HepG2 (cell line): ENCODE data around the gene YY1. TPM values are rescaled to one million over a fixed set of nuclear protein-coding genes. Genes with fewer than 3 reads are reported as not detected.

Experiments used
- ARNT ChIP-seq: fragments of 450-650 bp; IDR thresholded peaks from 2 replicates; pipeline ENCODE4 v1.6.1; 2017
- NCOA2 ChIP-seq: sonication (generic); formaldehyde crosslinking; IDR thresholded peaks from 2 replicates; pipeline ENCODE4 v1.8.0; 2022; ENCODE audit warnings: inconsistent platforms
- NCOA5 ChIP-seq: sonication (generic); formaldehyde crosslinking; IDR thresholded peaks from 2 replicates; pipeline ENCODE4 v1.4.0; 2020; ENCODE audit warnings: missing genetic modification reagents
- REPIN1 ChIP-seq: sonication (generic); formaldehyde crosslinking; IDR thresholded peaks from 2 replicates; pipeline ENCODE4 v1.8.0; 2022; ENCODE audit warnings: missing genetic modification reagents, low read depth, mild to moderate bottlenecking, borderline replicate concordance
- REXO4 ChIP-seq: sonication (generic); formaldehyde crosslinking; IDR thresholded peaks from 2 replicates; pipeline ENCODE4 v1.8.0; 2022; ENCODE audit warnings: missing genetic modification reagents, mild to moderate bottlenecking, borderline replicate concordance
- SIN3B ChIP-seq: fragments of 150-350 bp; IDR thresholded peaks from 2 replicates; pipeline ENCODE4 v1.6.1; 2014; ENCODE audit warnings: low read length
- SIX4 ChIP-seq: sonication (generic); formaldehyde crosslinking; IDR thresholded peaks from 2 replicates; pipeline ENCODE4 v1.4.0; 2020; ENCODE audit warnings: missing genetic modification reagents
- SNRNP70 ChIP-seq: fragments of 200-400 bp; formaldehyde crosslinking; IDR thresholded peaks from 2 replicates; pipeline ENCODE4 v1.6.1; 2017; ENCODE audit warnings: mild to moderate bottlenecking, low read depth, low read length, moderate library complexity
- ZBTB7B ChIP-seq: sonication (generic); formaldehyde crosslinking; IDR thresholded peaks from 2 replicates; pipeline ENCODE4 v1.4.0; 2020; ENCODE audit warnings: missing genetic modification reagents
- ZNF10 ChIP-seq: sonication (generic); formaldehyde crosslinking; IDR thresholded peaks from 2 replicates; pipeline ENCODE4 v1.4.0; 2020; ENCODE audit warnings: mild to moderate bottlenecking, low read depth, missing genetic modification reagents, borderline replicate concordance
- ZNF224 ChIP-seq: sonication (generic); formaldehyde crosslinking; IDR thresholded peaks from 2 replicates; pipeline ENCODE4 v1.5.0; 2020; ENCODE audit warnings: mild to moderate bottlenecking, missing genetic modification reagents
- ZNF501 ChIP-seq: sonication (generic); formaldehyde crosslinking; IDR thresholded peaks from 2 replicates; pipeline ENCODE4 v1.5.1; 2020; ENCODE audit warnings: mild to moderate bottlenecking, moderate library complexity, missing genetic modification reagents
- ZNF614 ChIP-seq: IDR thresholded peaks from 2 replicates; pipeline ENCODE4 v1.6.1; 2018; ENCODE audit warnings: missing biosample characterization, missing genetic modification reagents, inconsistent platforms, borderline replicate concordance
- ZNF629 ChIP-seq: sonication (generic); formaldehyde crosslinking; conservative IDR thresholded peaks from 2 replicates; pipeline ENCODE4 v1.5.0; 2020; ENCODE audit warnings: missing genetic modification reagents
- ZSCAN20 ChIP-seq: sonication (generic); formaldehyde crosslinking; IDR thresholded peaks from 2 replicates; pipeline ENCODE4 v1.4.0; 2020; ENCODE audit warnings: missing genetic modification reagents, mild to moderate bottlenecking, borderline replicate concordance
- ZSCAN25 ChIP-seq: sonication (generic); formaldehyde crosslinking; IDR thresholded peaks from 2 replicates; pipeline ENCODE4 v1.8.0; 2022; ENCODE audit warnings: mild to moderate bottlenecking, missing genetic modification reagents
- polyA plus RNA-seq, 8 experiments: library from polyadenylated mRNA; depleted of rRNA in 3 of 8; stranded (reverse) in 7 of 8; unstranded in 1 of 8; fragments of >200 nt; fragmentation: Illumina TruSeq in 4 of 8; extraction: Trizol in 4 of 8; gene quantifications; 2 replicates each; pipeline versions ENCODE4 v1.2.1 to v1.2.3, GENCODE V29; 2011 to 2016; ENCODE audit warnings: low read depth in 4 of 8, missing spikeins in 1 of 8, mixed read lengths in 1 of 8; ENCODE audit not compliant: insufficient read depth in 1 of 8
- total RNA-seq, 5 experiments: library from RNA; depleted of rRNA; stranded (reverse); fragments of >200 nt; fragmentation: Illumina TruSeq; extraction: Trizol; gene quantifications; 2 replicates each; pipeline ENCODE4 v1.2.3, GENCODE V29; 2016; ENCODE audit warnings: low read depth in 1 of 5
- TF ChIP-seq, protein P1 (sequence below): sonication (generic); formaldehyde crosslinking; IDR thresholded peaks from 2 replicates; pipeline ENCODE4 v1.4.0; 2020; ENCODE audit warnings: mild to moderate bottlenecking, missing genetic modification reagents
- TF ChIP-seq, protein P2 (sequence below): sonication (generic); formaldehyde crosslinking; IDR thresholded peaks from 2 replicates; pipeline ENCODE4 v1.5.0; 2020; ENCODE audit warnings: mild to moderate bottlenecking, missing genetic modification reagents, borderline replicate concordance
- TF ChIP-seq, protein P3 (sequence below): sonication (generic); formaldehyde crosslinking; IDR thresholded peaks from 2 replicates; pipeline ENCODE4 v1.4.0; 2020; ENCODE audit warnings: mild to moderate bottlenecking, missing genetic modification reagents

YY1 gene
- total and polyA plus RNA-seq, 2 of the 13 experiments (the other 11 are each of a cell fraction or from before 2014, with no cell fraction given) = 29.4 to 68.1 TPM

DNA sequence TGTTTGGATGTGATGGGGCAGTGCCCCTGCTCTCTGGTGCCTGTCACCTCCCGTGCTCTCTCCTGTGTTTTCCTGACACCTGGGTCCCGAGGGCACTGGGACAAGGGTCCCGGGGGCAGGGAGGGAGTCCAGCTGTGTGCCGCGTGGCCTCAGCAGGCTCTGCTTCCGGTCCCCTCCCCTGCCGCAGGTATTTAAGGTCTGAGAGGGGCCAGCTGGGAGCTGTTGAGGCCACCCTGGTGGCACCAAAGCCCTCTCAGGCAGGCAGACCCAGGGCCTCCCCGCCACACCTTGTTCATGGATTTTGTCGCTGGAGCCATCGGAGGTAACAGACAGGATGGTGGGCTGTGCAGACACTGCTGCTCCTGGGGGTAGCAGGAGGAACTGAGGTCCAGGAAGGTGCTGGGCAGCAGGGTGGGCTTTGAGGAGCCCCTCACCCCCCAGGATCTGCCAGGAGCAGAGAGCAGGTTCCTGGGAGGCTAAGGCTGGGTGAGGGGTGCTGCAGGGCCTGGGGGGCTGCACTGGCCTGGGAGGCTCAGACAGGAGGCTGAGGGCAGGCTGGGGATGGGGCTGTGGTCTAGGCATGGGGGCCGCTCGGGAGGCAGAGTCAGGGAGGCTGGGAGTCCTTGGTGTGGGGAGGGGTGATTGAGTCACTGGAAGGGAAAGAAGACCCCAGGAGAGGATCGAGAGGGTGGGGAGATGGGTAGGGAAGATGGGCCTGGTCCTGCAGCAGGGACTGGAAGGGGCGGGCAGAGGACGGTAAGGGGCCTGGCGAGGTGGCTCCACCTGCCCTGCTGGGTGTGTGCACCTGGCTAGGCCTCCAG lies 84.4 kb downstream of the YY1 start, which contains the start of gene SLC25A47 (continued):
- TF ChIP-seq, protein P1, sequence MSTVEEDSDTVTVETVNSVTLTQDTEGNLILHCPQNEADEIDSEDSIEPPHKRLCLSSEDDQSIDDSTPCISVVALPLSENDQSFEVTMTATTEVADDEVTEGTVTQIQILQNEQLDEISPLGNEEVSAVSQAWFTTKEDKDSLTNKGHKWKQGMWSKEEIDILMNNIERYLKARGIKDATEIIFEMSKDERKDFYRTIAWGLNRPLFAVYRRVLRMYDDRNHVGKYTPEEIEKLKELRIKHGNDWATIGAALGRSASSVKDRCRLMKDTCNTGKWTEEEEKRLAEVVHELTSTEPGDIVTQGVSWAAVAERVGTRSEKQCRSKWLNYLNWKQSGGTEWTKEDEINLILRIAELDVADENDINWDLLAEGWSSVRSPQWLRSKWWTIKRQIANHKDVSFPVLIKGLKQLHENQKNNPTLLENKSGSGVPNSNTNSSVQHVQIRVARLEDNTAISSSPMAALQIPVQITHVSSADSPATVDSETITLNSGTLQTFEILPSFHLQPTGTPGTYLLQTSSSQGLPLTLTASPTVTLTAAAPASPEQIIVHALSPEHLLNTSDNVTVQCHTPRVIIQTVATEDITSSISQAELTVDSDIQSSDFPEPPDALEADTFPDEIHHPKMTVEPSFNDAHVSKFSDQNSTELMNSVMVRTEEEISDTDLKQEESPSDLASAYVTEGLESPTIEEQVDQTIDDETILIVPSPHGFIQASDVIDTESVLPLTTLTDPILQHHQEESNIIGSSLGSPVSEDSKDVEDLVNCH = 0 out of 2 replicates have a peak, but pooled peaks have one; percentile 32
- TF ChIP-seq NCOA5 (CRISPR knock-in tag) = no peak
- no peak for TF ChIP-seq ZNF10 (CRISPR knock-in tag)
- no peak for TF ChIP-seq SIN3B
- 0 out of 2 replicates have a peak, but pooled peaks have one; percentile 31 for TF ChIP-seq ZNF501
- TF ChIP-seq REPIN1 (CRISPR knock-in tag) = no peak
- no peak for TF ChIP-seq ZNF629 (CRISPR knock-in tag)
- TF ChIP-seq REXO4 (CRISPR knock-in tag) = no peak
- no peak for TF ChIP-seq ZNF614 (CRISPR knock-in tag)
- 0 out of 2 replicates have a peak, but pooled peaks have one; percentile 12 for TF ChIP-seq ZBTB7B (CRISPR knock-in tag)
- TF ChIP-seq, protein P2, sequence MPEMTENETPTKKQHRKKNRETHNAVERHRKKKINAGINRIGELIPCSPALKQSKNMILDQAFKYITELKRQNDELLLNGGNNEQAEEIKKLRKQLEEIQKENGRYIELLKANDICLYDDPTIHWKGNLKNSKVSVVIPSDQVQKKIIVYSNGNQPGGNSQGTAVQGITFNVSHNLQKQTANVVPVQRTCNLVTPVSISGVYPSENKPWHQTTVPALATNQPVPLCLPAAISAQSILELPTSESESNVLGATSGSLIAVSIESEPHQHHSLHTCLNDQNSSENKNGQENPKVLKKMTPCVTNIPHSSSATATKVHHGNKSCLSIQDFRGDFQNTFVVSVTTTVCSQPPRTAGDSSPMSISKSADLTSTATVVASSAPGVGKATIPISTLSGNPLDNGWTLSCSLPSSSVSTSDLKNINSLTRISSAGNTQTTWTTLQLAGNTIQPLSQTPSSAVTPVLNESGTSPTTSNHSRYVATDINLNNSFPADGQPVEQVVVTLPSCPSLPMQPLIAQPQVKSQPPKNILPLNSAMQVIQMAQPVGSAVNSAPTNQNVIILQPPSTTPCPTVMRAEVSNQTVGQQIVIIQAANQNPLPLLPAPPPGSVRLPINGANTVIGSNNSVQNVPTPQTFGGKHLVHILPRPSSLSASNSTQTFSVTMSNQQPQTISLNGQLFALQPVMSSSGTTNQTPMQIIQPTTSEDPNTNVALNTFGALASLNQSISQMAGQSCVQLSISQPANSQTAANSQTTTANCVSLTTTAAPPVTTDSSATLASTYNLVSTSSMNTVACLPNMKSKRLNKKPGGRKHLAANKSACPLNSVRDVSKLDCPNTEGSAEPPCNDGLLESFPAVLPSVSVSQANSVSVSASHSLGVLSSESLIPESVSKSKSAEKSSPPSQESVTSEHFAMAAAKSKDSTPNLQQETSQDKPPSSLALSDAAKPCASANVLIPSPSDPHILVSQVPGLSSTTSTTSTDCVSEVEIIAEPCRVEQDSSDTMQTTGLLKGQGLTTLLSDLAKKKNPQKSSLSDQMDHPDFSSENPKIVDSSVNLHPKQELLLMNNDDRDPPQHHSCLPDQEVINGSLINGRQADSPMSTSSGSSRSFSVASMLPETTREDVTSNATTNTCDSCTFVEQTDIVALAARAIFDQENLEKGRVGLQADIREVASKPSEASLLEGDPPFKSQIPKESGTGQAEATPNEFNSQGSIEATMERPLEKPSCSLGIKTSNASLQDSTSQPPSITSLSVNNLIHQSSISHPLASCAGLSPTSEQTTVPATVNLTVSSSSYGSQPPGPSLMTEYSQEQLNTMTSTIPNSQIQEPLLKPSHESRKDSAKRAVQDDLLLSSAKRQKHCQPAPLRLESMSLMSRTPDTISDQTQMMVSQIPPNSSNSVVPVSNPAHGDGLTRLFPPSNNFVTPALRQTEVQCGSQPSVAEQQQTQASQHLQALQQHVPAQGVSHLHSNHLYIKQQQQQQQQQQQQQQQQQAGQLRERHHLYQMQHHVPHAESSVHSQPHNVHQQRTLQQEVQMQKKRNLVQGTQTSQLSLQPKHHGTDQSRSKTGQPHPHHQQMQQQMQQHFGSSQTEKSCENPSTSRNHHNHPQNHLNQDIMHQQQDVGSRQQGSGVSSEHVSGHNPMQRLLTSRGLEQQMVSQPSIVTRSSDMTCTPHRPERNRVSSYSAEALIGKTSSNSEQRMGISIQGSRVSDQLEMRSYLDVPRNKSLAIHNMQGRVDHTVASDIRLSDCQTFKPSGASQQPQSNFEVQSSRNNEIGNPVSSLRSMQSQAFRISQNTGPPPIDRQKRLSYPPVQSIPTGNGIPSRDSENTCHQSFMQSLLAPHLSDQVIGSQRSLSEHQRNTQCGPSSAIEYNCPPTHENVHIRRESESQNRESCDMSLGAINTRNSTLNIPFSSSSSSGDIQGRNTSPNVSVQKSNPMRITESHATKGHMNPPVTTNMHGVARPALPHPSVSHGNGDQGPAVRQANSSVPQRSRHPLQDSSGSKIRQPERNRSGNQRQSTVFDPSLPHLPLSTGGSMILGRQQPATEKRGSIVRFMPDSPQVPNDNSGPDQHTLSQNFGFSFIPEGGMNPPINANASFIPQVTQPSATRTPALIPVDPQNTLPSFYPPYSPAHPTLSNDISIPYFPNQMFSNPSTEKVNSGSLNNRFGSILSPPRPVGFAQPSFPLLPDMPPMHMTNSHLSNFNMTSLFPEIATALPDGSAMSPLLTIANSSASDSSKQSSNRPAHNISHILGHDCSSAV (CRISPR knock-in tag) = no peak
- TF ChIP-seq ZSCAN25 (CRISPR knock-in tag) = peak; percentile 22; the same call in 1 of the 2 replicates
- TF ChIP-seq, protein P3, sequence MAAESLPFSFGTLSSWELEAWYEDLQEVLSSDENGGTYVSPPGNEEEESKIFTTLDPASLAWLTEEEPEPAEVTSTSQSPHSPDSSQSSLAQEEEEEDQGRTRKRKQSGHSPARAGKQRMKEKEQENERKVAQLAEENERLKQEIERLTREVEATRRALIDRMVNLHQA (CRISPR knock-in tag) = no peak
- TF ChIP-seq SIX4 (CRISPR knock-in tag) = no peak
- no peak for TF ChIP-seq SNRNP70
- no peak for TF ChIP-seq ARNT
- no peak for TF ChIP-seq ZSCAN20
- no peak for TF ChIP-seq ZNF224
- TF ChIP-seq NCOA2 (CRISPR knock-in tag) = no peak
